Measurements from ENCODE around the gene FOXP1. TPM values are rescaled to one million over a fixed set of nuclear protein-coding genes. Genes with fewer than 3 reads are reported as not detected.

Gene FOXP1
- total and polyA plus RNA-seq, 2 of the 13 experiments (the other 11 are each of a cell fraction or from before 2014, with no cell fraction given): 40.4 to 59.0 TPM

- peak; percentile 65 for TF ChIP-seq SOX13 (IDR thresholded peaks at IDR 0.05)
- TF ChIP-seq SOX13 (CRISPR knock-in tag; conservative IDR thresholded peaks at IDR 0.05 in 1 of 2, IDR thresholded peaks at IDR 0.05 in 1 of 2): peak in 1 of 2 experiments; percentile 94; a peak in 2 of 4 replicates
- TF ChIP-seq, protein P1, sequence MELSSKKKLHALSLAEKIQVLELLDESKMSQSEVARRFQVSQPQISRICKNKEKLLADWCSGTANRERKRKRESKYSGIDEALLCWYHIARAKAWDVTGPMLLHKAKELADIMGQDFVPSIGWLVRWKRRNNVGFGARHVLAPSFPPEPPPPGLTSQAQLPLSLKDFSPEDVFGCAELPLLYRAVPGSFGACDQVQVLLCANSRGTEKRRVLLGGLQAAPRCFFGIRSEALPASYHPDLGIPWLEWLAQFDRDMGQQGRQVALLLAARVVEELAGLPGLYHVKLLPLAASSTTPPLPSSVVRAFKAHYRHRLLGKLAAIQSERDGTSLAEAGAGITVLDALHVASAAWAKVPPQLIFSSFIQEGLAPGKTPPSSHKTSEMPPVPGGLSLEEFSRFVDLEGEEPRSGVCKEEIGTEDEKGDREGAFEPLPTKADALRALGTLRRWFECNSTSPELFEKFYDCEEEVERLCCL (CRISPR knock-in tag; IDR thresholded peaks at IDR 0.05; ENCODE audit: borderline replicate concordance): no peak
- TF ChIP-seq SAFB2 (CRISPR knock-in tag; IDR thresholded peaks at IDR 0.05; ENCODE audit: borderline replicate concordance, low read depth): no peak
- TF ChIP-seq ZNF337 (CRISPR knock-in tag; IDR thresholded peaks at IDR 0.05; ENCODE audit: borderline replicate concordance, low read depth): no peak
- TF ChIP-seq ZBTB20 (CRISPR knock-in tag; IDR thresholded peaks at IDR 0.05; ENCODE audit: borderline replicate concordance, low read depth): no peak
- TF ChIP-seq THRA (CRISPR knock-in tag; IDR thresholded peaks at IDR 0.05; ENCODE audit: borderline replicate concordance): peak; percentile 37; the same call in 1 of the 2 replicates
- no peak for TF ChIP-seq TSC22D2 (CRISPR knock-in tag; IDR thresholded peaks at IDR 0.05; ENCODE audit: borderline replicate concordance)
- peak; percentile 88 for TF ChIP-seq SOX5 (CRISPR knock-in tag; IDR thresholded peaks at IDR 0.05; ENCODE audit: borderline replicate concordance)
- no peak for TF ChIP-seq ZNF709 (CRISPR knock-in tag; IDR thresholded peaks at IDR 0.05)
- TF ChIP-seq TERF1 (CRISPR knock-in tag; IDR thresholded peaks at IDR 0.05): no peak
- TF ChIP-seq ZNF33A (CRISPR knock-in tag; IDR thresholded peaks at IDR 0.05; ENCODE audit: borderline replicate concordance): no peak
- TF ChIP-seq ZNF354B (CRISPR knock-in tag; IDR thresholded peaks at IDR 0.05): no peak
- TF ChIP-seq HNF4A (CRISPR knock-in tag; IDR thresholded peaks at IDR 0.05): peak; percentile 32; the same call in 1 of the 2 replicates
- no peak for TF ChIP-seq KDM4B (CRISPR knock-in tag; IDR thresholded peaks at IDR 0.05)
- no peak for TF ChIP-seq THYN1 (CRISPR knock-in tag; IDR thresholded peaks at IDR 0.05; ENCODE audit: borderline replicate concordance, low read depth)
- no peak for TF ChIP-seq ZBTB14 (CRISPR knock-in tag; IDR thresholded peaks at IDR 0.05)
- TF ChIP-seq REST (IDR thresholded peaks at IDR 0.05; ENCODE audit: borderline replicate concordance in 1 of 2, low read depth in 1 of 2, low read length in 2 of 2): no peak
Observed at GRCh38 chr3:71415681-71416122, 167.8 kb downstream of the FOXP1 start (continued).
